Uterus (tissue), 2 donors: ENCODE data around the gene ARID4B.

ENCODE experiments used
- POLR2A ChIP-seq, 2 donors: fragments of 450-650 bp; IDR thresholded peaks; one replicate each; pipeline ENCODE4 v1.6.1; 2016; ENCODE audit warnings: antibody characterized with exemption in 2 of 2, mild to moderate bottlenecking in 1 of 2, moderate library complexity in 1 of 2
- TF ChIP-seq, protein P1 (sequence below), 4 experiments: fragments of 200-600 bp in 2 of 4; fragments of 450-650 bp in 2 of 4; sonication (generic) in 2 of 4; IDR thresholded peaks; one replicate each; pipeline ENCODE4 v1.5.1; 2016 to 2019; ENCODE audit warnings: antibody characterized with exemption in 4 of 4, mild to moderate bottlenecking in 2 of 4, moderate library complexity in 1 of 4

DNA sequence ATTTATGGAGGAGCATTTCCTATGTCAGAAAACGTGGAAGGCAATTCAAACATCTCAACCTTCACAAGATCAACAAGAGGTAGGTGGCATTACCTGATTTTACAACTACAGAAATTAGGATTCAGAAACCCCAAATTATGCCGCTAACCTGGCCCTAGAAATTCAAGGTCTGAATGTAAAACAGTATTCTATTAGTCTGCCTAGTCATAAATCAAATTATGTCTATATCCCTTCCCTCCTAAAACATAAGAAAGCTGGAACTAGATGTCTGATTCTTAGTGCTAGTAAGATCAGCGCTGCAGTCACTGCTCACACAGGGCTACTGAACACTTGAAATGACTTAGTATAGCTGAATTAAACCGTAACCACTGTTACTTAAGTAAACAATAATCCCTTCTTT lies 200.8 kb downstream of the ARID4B start:
- TF ChIP-seq, protein P1, sequence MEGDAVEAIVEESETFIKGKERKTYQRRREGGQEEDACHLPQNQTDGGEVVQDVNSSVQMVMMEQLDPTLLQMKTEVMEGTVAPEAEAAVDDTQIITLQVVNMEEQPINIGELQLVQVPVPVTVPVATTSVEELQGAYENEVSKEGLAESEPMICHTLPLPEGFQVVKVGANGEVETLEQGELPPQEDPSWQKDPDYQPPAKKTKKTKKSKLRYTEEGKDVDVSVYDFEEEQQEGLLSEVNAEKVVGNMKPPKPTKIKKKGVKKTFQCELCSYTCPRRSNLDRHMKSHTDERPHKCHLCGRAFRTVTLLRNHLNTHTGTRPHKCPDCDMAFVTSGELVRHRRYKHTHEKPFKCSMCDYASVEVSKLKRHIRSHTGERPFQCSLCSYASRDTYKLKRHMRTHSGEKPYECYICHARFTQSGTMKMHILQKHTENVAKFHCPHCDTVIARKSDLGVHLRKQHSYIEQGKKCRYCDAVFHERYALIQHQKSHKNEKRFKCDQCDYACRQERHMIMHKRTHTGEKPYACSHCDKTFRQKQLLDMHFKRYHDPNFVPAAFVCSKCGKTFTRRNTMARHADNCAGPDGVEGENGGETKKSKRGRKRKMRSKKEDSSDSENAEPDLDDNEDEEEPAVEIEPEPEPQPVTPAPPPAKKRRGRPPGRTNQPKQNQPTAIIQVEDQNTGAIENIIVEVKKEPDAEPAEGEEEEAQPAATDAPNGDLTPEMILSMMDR (IDR thresholded peaks at IDR 0.05), result no peak
- no peak for TF ChIP-seq POLR2A (IDR thresholded peaks at IDR 0.05)
